GM18520 (cell line): ENCODE results near the gene SMURF1.
"Not testable (repeated sequence)": the region's sequence is repeated elsewhere in the genome, so short reads cannot be mapped to it uniquely, and the experiment has no call there.

Experiments
- ATAC-seq: cut with Tn5 transposase; IDR thresholded peaks from one replicate; pipeline ENCODE4 v1.9.1; 2021; ENCODE audit not compliant: unreplicated experiment

The SMURF1 gene

DNA sequence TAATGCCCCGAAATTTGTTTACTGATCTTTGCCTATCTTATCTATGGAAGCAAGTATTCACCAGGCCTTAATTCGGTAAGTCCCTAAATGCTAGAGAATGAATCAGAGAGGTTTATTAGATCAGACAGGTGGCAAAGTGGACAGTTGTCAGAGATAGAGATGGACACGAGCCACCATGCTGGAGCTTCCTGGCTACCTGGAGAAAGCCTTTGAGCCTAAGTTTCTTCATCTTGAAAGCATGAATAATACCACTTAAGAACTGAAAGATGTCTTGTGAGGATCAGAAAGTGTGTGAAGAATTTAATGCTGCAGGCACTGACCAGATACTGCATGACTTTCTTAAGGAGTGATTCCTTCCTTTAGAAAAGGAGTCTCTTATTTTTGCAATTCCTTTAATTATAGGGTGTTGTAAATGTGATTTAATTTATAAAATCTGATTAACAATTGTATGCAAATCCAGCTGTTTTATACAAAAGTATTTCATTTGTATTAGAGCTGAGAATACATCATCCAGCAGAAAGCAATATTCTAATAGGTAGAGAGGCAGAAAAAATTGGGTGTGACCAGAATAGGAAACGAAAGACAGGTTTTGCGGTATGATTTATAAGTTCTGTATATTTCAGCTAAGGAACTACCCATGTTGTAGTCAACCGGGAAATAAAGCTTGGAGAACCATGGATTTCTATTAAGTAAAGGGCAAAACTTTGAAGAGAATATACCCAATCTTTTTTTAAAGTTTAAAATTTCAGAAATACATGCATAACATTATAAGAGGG, 82.7 kb downstream of the SMURF1 start:
- no peak for ATAC-seq

DNA sequence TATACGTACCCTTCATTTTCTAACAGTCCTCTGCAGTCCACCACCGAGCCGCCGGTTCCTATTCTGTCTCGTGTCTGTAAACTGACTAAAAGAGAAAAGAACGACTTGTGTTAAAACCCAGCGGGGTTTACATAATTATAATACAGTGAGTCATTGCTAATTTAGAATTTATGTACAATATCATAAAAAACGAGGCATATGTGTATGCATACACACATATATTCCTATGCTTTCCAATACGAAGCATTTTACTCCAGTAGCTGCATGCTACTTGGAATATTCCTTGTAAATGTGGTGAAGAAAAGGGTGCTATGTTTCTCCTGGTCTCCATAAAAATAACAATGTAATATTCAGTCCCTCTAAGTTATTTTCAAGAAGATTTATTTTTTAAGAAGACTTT, 89.1 kb downstream of the SMURF1 start:
- ATAC-seq: no peak

DNA sequence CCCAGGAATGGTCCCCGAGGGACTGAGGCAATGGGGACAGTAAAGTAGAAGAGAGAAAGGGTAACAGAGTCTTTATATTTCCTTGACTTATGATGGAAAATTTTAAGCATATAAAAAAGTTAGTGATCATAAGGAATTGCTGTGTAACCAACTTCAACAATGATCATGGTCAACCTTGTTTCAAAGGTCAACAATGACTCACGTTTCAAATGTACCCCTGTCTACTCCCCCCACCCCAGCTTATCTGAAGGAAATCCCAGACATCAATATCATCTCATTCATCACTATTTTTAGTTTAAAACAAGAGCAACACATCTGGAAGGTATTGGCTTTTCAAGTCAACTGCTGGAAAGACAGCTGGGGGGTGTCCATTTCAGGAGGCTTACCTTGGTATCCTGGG, 92.9 kb downstream of the SMURF1 start:
- no peak for ATAC-seq

DNA sequence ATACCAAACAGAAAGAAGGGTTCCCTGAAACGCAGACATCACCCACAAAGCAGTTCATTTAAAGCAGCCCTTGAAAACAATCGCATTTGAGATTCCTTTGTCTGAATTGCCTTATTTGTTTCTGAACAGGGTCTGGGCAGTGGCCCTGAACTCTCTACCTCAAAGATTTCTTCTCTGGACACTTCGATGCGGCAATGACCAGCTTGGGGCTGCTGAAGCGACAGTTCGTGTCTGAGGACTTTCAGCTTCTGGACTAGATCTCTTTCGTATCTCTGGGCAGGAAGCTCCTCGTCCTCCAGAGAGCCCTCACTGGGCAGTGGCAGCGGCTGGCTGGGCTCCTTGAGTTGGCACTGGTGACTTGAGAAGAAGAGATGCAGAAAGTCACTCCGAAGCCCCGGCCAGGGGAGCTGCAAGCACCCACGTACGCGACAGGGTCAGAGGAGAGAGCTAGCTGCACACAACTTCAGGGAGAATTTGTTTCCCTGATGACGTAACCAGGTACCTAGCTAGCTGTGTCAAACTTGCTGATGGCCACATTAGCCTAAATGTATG, 96.3 kb downstream of the SMURF1 start:
- no peak for ATAC-seq

DNA sequence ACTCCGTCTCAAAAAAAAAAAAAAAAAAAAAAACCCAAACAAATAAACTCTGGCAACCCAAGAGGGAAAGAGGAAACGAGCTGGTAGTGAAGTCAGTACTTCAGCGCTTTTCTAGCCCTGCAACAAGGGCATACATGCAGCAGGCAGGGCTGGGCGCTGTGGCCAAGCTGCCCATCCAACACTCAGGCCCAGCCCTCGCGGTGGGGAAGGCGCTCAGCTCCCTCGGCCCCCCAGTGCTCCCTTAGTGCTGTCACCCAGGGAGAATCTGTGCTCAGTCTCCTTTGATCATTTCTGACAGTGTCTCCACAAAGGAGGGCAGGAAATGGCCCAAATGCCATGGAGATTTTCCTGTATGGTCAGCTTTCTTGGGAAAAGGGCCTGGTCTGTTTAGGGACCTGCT, 97.2 kb downstream of the SMURF1 start:
- ATAC-seq: no peak

DNA sequence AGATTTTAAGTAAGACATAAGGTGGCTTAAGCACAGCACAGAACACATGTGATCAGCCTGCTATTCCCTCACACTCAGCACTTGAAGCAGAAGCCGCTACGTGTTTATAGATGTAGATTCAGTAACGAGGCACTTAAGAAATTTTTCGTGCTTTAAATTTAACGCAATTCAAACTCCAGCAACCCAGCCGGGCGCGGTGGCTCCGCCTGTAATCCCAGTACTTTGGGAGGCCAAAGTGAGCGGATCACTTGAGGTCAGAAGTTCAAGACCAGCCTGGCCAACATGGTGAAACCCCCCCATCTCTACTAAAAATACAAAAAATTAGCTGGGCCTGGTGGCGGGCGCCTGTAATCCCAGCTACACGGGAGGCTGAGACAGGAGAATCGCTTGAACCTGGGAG, 97.6 kb downstream of the SMURF1 start:
- ATAC-seq: not testable (repeated sequence)

DNA sequence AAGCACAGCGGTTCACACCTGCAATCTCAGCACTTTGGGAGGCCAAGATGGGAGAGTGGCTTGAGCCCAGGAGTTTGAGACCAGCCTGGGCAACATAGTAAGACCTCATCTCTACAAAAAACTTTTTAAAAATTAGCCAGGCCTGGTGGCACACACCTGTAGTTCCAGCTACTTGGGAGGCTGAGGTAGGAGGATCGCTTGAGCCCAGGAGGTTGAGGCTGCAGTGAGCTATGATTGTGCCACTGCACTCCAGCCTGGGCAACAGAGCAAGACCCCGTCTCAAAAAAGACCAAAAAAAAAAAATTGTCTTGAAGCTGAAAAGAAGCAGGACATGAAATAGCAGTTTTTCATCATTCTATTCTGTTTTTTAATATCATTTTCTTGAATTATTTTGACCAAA, 99.0 kb downstream of the SMURF1 start:
- not testable (repeated sequence) for ATAC-seq

DNA sequence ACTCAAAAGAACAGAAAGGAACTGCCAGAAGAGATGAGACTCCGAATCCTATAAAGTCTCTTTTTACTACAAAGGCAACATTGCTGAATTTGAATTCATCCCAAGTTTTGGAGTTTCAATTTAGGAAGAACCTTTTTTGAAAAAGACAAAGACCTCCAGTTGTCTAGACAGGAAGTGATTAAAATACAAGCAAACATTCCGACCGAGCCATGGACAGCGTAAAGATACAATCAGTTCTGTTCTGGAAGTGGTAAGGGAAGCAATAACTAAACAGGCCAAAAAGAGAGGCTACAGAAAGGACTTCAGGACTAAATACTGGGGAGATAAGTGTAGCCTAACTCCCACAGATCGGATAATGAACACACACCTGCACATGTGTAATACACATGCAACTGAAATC, 101.0 kb downstream of the SMURF1 start:
- no peak for ATAC-seq

DNA sequence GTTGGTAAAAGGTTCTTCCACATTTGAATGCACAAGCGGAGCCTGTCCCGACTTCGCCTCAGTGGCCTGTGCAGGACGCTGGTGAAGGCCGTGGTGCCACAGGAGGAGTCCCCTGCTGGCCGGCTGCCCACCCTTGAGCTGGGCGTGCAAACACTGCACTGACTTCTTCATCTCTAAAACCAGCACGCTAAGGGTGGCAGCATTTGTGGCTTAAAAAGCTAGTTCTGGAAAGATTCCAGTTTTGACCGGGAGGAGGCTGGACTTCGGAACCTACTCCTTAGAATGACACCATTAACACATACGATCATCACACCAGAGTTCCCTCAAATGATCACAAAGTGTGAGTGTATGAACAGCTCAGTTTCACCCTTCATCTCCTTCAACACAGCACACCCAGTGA, 102.4 kb downstream of the SMURF1 start:
- no peak for ATAC-seq

DNA sequence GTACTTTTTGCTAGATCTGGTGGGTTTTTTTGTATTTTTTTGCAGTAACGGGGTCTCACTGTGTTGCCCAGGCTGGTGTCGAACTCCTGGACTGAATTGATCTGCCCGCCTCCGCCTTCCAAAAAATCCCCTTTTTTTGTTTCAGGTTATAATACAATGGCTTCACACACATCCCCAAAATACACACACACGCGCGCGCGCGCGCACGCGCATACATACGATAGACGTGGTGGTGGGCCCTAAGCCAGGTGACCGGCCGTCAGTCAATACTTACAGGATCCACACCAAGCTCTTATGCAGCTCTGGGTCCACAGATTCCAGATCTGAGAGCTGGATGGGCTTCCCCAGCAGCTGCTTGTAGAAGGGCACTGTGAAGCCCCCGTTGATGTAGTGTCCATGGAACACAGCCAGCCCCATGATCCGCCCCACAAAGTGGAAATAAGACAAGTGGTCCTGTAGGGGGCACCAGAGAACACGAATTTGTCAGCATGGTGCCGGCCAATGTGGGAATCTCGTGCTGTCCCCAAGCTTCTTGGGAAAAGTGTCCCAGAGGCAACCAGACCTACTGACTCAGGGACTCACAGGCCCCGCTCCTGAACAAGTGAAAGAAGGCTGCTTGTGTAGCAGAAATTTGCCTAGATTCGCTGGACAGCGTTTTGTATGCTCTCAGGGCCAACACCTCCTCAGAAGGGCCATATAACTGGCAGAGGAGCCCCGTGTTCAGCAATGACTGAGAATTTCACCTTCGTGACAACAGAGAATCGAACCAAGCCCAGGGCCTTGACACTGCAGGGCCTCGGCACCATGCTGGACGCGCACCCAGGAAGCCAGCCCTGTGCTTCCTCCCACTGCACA, 103.6 kb downstream of the SMURF1 start:
- ATAC-seq: no peak

DNA sequence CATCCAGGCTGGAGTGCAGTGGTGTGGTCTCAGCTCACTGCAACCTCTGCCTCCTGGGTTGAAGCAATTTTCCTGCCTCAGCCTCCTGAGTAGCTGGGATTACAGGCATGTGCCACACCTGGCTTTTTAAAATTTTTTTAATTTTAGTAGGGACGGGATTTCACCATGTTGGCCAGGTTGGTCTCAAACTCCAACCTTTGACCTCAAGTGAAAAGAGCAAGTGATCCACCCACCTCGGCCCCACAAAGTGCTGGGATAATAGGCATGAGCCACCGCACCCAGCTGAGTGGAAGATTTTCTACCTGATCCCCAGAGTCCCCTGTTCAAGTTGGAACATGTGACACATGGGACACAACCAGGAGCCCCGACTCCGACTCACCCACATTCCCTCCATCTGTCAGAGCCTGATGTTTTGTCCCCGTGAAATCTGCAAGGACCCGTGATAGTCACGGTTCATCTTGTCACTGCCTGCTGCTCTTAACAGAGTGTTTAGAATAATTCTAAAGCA, 104.5 kb downstream of the SMURF1 start:
- ATAC-seq: no peak

DNA sequence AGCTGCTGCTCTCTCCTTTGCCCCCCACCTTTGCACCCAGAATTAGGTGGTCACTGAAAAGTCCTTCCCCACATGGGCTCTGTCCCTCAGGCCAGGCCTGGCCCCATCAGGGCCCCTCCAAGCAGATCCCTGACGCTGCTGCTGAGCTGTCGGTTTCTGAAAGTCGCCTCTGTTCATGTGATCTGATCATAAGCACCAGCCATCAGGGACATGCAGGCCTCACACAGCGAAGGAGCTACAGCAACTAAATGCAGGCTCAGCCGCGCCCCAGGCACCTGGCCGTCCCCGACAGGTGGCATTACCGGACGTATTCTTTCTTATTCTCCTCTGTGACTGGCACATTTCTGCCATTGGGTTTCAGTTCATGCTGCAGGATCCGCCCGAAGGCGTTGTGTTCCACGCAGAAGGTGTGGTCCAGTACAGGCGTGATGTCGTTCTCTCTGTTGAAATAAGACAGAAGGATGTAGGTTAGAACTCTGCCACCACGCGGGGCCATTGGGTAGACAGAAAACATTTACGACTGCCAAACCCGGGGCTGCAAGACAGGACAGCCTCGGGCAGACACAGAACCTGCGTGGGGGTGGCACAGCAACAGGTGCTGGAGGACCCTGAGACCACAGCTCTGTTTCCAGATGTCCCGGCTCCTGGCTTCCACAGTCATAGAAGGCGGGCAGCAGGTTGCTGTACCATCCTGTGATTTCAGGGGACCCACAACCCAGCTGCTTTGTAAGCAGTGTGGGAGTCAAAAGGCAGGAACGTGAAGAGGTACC, 105.6 kb downstream of the SMURF1 start:
- ATAC-seq: no peak

DNA sequence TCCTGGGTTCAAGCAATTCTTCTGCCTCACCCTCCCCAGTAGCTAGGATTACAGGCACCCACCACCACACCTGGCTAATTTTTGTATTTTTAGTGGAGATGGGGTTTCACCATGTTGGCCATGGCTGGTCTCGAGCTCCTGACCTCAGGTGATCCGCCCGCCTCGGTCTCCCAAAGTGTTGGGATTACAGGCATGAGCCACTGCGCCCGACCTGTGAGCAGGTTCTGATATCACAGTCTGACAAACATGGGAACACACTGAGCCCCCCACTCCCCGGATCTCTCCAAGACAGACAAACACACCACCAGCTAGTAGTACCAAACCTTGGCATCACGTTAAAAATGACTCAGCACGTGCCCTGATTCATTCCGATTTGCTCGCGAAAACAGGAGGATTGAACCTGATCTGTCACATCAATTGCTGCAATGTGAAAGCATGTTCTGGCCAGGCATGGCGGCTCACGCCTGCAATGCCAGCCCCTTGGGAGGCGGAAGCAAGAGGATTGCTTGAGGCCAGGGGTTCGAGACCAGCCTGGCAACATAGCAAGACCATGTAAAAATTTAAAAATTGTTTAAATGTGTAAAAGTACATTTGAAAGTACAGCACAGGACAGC, 106.5 kb downstream of the SMURF1 start:
- no peak for ATAC-seq

DNA sequence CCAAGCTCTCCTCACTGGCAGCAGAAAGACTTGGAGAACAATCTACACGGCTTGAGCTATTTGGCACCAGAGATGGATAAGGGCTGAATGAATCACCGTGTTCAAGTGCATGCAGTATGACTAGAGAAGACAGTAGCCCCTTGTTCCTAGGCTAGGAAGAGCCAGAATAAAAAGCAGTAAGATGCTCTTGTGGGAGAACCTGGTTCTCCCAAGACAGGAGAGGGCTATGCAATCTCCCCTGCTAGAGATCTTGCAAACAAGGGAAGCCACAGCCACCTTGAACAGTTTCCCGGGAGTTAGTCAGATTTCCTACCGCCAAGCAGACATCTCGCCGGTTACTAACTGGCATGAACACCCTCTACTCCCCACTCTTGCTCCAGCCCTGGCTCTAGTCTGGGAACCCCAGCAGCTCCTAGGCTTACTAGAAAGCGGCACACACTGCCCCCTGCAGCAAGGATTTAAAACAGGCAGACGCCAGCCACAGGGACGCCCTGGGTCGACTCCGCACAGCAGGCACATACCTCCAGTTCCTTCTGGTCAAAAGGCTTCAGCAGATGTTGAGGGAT, 107.3 kb downstream of the SMURF1 start:
- no peak for ATAC-seq

DNA sequence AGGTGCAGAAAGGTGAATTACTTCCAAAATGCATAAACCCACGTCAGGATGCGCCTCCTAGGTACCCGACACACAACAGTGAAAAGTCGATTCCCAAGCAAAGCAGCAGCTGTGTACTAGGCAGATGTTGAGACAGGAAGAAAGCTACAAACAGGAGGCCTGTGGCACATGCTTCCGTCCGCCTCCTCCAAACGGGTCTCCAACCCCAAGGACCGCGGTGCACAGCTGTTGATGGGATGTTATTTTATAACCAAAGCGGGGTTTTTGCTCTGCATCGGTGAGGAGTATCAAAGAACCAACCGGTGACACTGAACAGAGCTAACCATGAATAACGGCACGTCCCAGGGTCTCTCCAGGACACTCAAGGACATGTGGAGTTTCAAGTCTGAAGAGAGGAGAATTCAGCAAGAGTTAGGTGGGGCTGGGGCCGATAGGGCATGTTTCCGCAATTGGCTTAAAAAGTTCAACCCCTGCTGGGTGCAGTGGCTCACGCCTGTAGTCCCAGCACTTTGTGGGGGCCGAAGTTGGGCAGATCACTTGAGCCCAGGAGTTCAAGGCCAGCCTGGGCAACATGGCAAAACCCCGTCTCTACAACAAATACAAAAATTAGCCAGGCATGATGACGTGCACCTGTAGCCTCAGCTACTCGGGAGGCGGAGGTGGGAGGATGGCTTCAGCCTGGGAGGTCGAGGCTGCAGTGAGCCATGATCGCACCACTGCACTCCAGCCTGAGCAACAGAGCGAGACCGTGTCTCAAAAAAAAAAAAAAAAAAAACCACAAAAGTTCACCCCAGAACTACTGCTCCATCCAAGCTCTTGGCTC, 108.0 kb downstream of the SMURF1 start:
- no peak for ATAC-seq

DNA sequence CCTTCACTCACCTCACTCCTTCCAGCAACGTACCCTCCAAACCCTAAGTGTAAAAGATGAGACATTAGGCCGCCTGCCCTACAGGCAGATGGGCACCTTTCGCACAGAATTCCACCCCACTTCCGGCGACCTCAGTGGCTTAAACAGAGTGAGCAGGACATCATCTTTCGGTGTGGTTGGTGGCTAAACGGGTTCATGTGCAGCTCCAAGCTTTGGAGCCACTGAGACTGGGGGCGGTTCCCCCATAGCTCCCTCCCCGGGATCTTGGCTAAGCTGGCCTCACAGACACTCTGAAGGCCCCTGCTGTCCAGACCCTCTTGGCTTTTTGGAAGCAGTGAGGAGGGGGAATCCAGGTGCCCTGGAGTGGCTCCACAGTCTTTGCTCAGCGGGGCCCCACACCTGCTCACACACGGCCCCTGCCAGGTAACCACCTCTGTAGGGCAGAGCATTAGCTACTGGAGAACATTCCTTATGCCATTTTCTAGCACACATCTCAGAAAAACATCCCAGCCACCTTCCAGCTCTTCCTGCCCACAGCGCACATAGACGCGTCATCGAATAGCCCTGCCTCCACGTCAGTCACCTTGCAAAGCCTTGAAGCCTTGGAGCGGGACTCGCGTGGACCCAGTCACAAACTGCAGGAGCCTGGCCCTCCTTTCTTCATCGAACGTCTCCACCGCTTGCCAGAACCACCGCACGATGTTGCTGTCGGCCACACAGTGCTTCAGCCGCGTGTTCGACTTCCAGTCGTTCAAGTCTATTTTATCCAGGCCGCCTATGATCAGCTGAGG, 108.8 kb downstream of the SMURF1 start:
- no peak for ATAC-seq

DNA sequence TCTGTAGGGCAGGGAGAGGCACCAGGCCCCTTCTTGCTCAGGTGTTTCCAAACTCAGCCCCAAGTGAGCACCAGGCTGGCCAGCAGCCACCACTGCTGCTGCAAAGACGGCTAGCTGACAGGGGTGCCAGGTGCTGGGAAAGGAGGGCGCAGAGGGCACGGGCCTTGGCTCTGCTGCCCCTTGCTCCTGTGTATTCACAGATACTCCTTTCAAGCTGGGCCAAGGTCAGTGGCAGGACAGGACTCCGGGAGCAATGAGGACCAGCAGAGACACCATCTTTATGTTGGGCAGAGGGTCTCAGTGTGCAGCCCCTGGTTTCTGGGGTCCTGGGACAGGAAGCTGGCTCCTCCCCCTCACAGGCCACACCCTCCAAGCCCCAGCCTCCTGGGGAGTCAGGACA, 110.1 kb downstream of the SMURF1 start:
- ATAC-seq: no peak

DNA sequence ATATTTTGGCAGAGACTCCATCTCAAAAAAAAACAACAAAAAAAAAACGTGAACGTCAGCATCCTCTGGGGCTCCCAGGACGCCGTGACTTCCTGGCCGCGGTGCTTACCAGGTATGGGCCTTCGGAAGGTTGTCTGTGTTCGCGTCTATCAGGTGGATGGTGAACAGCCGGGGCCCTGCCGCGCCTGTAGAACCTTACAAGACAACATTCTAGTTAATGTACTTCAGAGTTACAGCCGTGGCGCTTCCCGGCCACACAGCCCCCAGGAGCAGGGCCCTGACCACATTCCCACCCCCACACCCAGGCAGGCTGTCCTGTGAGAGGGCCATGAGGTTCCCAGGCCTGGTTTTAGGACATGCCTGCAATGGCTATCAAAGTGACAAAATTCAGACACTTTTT, 111.0 kb downstream of the SMURF1 start:
- ATAC-seq: no peak

DNA sequence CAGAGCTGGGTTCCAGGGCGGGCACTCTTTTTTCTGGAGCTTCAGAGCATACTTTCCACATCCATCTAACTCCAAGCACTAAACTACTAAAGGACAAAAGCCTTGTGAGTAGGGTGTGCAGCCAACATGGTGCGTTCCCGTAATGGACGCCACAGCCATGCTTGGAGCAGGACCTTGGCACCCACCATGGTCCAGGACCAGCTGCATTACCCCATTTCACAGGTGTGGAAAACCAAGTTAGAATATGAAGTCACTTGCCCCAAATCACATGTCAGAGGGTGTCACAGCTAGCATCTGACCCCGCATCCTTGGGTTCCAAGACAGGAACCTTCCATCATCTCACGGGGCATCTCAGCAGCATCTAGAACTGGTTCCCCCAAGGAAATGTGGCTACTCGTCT, 112.4 kb downstream of the SMURF1 start:
- no peak for ATAC-seq
